Measurements from ENCODE around the gene LCN10.
A peak's percentile ranks its signal among the peaks of the same experiment; 100 is the strongest.
"Not testable (repeated sequence)": the region's sequence is repeated elsewhere in the genome, so short reads cannot be mapped to it uniquely, and the experiment has no call there.

Gene LCN10

DNA sequence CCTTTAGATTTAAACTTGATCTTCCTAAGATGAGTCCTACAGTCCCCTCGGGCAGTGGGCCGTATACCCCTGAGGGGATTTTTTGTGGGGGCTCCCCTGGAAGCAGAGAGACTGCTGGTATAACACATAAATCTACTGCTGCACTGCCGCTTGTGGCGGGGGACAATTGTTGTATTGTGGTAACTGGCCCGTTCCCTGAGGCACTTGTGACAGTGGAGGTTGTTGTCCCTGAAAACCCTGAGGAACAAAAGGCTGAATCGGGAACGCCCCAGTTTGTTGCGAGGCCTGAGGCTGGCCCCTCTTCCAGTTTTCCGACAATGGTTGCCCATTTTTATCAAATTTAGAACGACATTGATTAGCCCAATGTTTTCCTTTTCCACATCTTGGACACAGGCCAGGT lies 43.7 kb upstream of the LCN10 start:
- no peak for DNase-seq (ENCODE audit: low read depth)
- TF ChIP-seq CTCF (IDR thresholded peaks at IDR 0.05; ENCODE audit: low read depth, low read length, missing control alignments) = no peak
- no peak overlapping the region for H3K4me3 ChIP-seq (ENCODE audit: low read depth, low read length)

DNA sequence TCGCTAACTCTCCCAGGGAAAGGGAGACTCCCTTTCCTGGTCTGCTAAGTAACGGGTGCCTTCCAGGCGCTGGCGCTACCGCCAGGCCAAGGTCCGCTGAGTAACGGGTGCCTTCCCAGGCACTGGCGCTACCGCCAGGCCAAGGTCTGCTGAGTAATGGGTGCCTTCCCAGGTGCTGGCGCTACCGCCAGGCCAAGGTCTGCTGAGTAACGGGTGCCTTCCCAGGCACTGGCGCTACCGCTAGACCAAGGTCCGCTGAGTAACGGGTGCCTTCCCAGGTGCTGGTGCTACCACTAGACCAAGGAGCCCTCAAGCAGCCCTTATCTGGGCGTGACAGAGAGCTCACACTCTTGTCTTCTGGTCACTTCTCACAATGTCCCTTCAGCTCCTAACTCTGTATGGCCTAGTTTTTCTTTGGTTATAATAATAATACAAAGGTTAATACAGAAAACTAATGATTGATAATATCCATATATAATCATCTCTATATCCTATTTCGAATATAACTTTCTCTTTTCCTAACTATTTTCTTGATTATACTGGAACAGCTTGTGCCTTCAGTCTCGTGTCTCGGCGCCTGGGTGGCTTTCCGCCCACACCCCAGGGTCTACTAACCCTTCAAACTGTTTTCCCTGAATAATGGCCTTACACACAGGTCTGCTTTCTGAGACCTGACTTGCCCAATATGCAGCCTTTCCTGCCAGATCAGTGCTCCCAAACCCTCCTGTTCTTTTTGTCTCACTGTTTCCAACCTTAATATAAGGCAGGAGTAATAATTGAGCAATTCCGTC lies 43.0 kb upstream of the LCN10 start:
- H3K4me3 ChIP-seq (ENCODE audit: low read depth, low read length); DNase-seq (ENCODE audit: low read depth): not testable (repeated sequence)

GRCh38 chr9:136784997-136785361 lies 42.2 kb upstream of the LCN10 start:
- DNase-seq (ENCODE audit: low read depth) = no peak
- H3K4me3 ChIP-seq (ENCODE audit: low read depth, low read length) = no peak overlapping the region
- TF ChIP-seq CTCF (IDR thresholded peaks at IDR 0.05; ENCODE audit: low read depth, low read length, missing control alignments) = no peak

DNA sequence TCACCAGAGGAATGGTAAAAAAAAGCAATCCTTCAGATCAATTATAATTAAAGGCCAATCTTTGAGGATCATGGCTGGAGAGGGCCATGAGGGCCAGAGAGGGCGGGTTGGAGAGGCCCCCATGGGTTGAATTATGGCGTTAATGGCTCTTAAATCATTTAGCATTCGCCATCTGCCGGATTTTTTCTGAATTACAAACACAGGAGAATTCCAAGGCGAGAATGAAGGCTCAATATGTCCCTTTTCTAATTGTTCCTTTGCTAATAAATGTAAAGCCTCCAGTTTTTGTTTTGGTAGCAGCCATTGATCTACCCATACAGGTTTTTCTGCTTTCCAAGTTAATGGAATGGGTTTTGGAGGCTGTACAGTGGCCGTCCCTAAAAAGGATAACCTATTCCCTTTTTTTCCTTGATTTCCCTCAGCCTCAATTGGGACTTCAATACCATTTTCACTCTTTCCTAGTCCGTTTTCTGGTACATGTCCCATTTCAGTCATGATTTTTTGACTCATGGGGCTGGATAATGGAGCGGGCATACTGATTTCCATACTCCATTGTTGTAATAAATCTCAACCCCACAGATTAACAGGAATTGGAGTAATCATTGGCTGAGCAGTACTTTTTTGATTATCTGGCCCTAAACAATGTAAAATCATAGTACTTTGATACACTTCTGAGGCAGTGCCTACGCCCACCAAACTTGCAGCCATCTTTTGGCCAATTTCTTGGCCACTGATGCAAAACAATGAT lies 41.7 kb upstream of the LCN10 start:
- TF ChIP-seq CTCF (IDR thresholded peaks at IDR 0.05; ENCODE audit: low read depth, low read length, missing control alignments) = peak; percentile 29
- no peak for DNase-seq (ENCODE audit: low read depth)
- no peak overlapping the region for H3K4me3 ChIP-seq (ENCODE audit: low read depth, low read length)

DNA sequence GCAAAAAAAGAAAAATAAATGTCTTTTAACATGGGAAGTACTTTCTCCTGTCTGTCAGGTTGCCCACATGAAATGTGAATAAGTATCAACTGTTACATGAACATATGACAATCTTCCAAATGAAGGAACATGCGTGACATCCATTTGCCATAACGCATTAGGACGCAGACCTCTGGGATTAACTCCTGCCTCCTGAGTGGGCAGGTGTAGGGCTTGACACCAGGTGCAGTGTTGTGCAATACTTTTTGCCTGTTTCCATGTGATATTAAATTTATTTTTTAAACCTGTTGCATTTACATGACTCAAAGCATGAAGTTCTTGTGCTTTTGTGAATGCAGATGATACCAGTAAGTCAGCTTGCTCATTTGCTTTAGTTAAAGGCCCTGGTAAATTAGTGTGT lies 39.7 kb upstream of the LCN10 start:
- no peak for DNase-seq (ENCODE audit: low read depth)
- H3K4me3 ChIP-seq (ENCODE audit: low read depth, low read length) = no peak overlapping the region
- TF ChIP-seq CTCF (IDR thresholded peaks at IDR 0.05; ENCODE audit: low read depth, low read length, missing control alignments) = no peak

DNA sequence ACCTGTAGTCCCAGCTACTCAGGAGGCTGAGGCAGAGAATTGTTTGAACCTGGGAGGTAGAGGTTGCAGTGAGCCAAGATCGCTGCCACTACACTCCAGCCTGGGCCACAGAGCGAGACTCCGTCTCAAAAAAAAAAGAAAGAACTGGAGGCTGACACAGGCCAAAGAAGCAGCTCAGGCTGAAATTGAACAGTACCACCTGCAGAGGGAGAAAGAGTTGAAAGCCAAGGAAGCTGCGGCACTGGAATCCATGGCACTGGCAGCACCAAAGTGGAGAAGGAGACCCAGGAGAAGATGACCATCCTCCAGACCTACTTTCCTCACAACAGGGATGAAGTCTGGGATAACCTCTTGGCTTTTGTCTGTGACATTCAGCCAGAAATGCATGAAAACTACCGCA lies 37.1 kb upstream of the LCN10 start:
- no peak for DNase-seq (ENCODE audit: low read depth)
- H3K4me3 ChIP-seq (ENCODE audit: low read depth, low read length) = no peak overlapping the region
- no peak for TF ChIP-seq CTCF (IDR thresholded peaks at IDR 0.05; ENCODE audit: low read depth, low read length, missing control alignments)

DNA sequence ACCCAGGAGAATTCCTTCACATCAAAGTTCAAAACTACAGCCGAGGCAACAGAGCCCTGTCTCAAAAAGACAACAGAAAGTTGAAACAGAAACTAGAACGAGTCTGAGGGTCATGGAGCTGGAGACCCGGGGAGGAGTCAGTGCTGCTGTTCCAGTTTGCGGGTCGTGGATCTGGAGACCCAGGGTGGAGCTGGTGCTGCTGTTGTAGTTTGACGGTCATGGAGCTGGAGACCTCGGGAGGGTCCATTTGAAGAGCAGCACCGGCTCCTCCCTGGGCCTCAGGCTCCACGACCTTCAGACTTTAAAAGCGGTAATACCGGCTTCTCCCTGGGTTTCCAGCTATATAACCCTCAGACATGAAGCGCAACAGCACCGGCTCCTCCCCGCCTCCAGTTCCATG lies 34.6 kb upstream of the LCN10 start:
- no peak overlapping the region for H3K4me3 ChIP-seq (ENCODE audit: low read depth, low read length)
- no peak for DNase-seq (ENCODE audit: low read depth)
- no peak for TF ChIP-seq CTCF (IDR thresholded peaks at IDR 0.05; ENCODE audit: low read depth, low read length, missing control alignments)
